Mucosa of descending colon (tissue), 3 donors: ENCODE data around the gene THTPA. TPM values are rescaled to one million over a fixed set of nuclear protein-coding genes. Genes with fewer than 3 reads are reported as not detected.

ENCODE experiments used
- ATAC-seq: fragments of 200-7000 bp; cut with Tn5 transposase; one replicate; pipeline ENCODE4 v1.9.1; 2020; ENCODE audit warnings: mild to moderate bottlenecking, moderate library complexity
- DNase-seq, 3 donors: peaks; one replicate each; pipeline ENCODE4 v3.0.0-alpha.2; 2020
- H3K36me3 ChIP-seq: fragments of 200-600 bp; one replicate; pipeline ENCODE4 v1.8.0; 2021; ENCODE audit warnings: low read depth, mild to moderate bottlenecking
- H3K4me1 ChIP-seq: fragments of 200-600 bp; one replicate; pipeline ENCODE4 v1.8.0; 2021; ENCODE audit warnings: low read depth, mild to moderate bottlenecking
- H3K4me3 ChIP-seq: fragments of 200-600 bp; one replicate; pipeline ENCODE4 v1.8.0; 2021; ENCODE audit warnings: mild to moderate bottlenecking
- H3K9me3 ChIP-seq: fragments of 200-600 bp; one replicate; pipeline ENCODE4 v1.8.0; 2021; ENCODE audit warnings: mild to moderate bottlenecking
- CTCF ChIP-seq: fragments of 200-600 bp; IDR thresholded peaks from one replicate; pipeline ENCODE4 v1.8.0; 2022; ENCODE audit warnings: antibody characterized with exemption, mild to moderate bottlenecking
- intact Hi-C, 2 donors: fragments of 100-400 bp; cut with DNase I in 1 of 2; cut with micrococcal nuclease in 1 of 2; formaldehyde crosslinking; loops; one replicate each; pipeline versions ENCODE4 v1.11.0 to v1.11.1; 2022; cut with DNase I, micrococcal nuclease
- total RNA-seq, 3 donors: library from RNA; stranded (reverse); fragmentation: NEBNext Ultra II Directional in 2 of 3; extraction: Animal tissue kit (Norgen Biotek cat#: 25700) in 2 of 3; gene quantifications; one replicate each; pipeline versions ENCODE4 v1.2.1 to v1.2.4, GENCODE V29; 2021 to 2023
- donor health status: DM: no; HTN: no; CAD: no; lungs with moderate emphysema.
- donor health status: DM: no; HTN: no; CAD: no.
- donor health status: DM: no; HTN: yes; CAD: no.

THTPA gene
- total RNA-seq, 3 donors from 2014 or later, result 16.8 to 17.4 (median 17.4) TPM

GRCh38 chr14:23572836-23573235, 16.8 kb downstream of the THTPA start:
- no peak overlapping the region for H3K4me3 ChIP-seq
- H3K9me3 ChIP-seq, result no peaks in the 10 kb centered on the region
- intact Hi-C loops, result no loop called here
- H3K4me1 ChIP-seq, result peaks cover 16% of the 10 kb centered on the region
- no peaks in the 10 kb centered on the region for H3K36me3 ChIP-seq
- no peak for DNase-seq
- ATAC-seq, result no peak
- TF ChIP-seq CTCF, result no peak

GRCh38 chr14:23573384-23574015, 17.4 kb downstream of the THTPA start:
- Histone ChIP-seq H3K4me3 (no peak overlapping the region), H3K36me3 (no peaks in the 10 kb centered on the region), H3K9me3 (no peaks in the 10 kb centered on the region), H3K4me1 (peaks cover 16% of the 10 kb centered on the region)
- TF ChIP-seq CTCF, result no peak
- intact Hi-C loops, result no loop called here
- DNase-seq (no peak), ATAC-seq (no peak)

GRCh38 chr14:23577004-23577681, 21.1 kb downstream of the THTPA start:
- intact Hi-C loops, result no loop called here
- Histone ChIP-seq H3K9me3 (no peaks in the 10 kb centered on the region), H3K36me3 (no peaks in the 10 kb centered on the region), H3K4me3 (no peak overlapping the region), H3K4me1 (peaks cover 16% of the 10 kb centered on the region)
- DNase-seq (no peak), ATAC-seq (peak; percentile 52)
- no peak for TF ChIP-seq CTCF

- no peak for TF ChIP-seq CTCF
- Histone ChIP-seq H3K4me1 (peaks cover 16% of the 10 kb centered on the region), H3K36me3 (no peaks in the 10 kb centered on the region), H3K4me3 (no peak overlapping the region), H3K9me3 (no peaks in the 10 kb centered on the region)
- intact Hi-C loops, result no loop called here
- DNase-seq, result no peak
- ATAC-seq, result no peak
Measured at GRCh38 chr14:23577710-23578392, 21.8 kb downstream of the THTPA start.

GRCh38 chr14:23578560-23579310, 22.7 kb downstream of the THTPA start, which contains the start of gene JPH4:
Gene JPH4 (minus strand): TSS chr14:23578790. CDS start chr14:23577453, 1,337 bp downstream.
- intact Hi-C loops, result no loop called here
- ATAC-seq (no peak), DNase-seq (no peak)
- Histone ChIP-seq H3K4me3 (no peak within 1 kb of the TSS), H3K9me3 (no peaks in the 10 kb centered on the region), H3K4me1 (peaks cover 16% of the 10 kb centered on the region), H3K36me3 (no peaks in the 10 kb centered on the region)
- no peak for TF ChIP-seq CTCF
